K562 (cell line): ENCODE results near the gene ARL10. TPM values are rescaled to one million over a fixed set of nuclear protein-coding genes. Genes with fewer than 3 reads are reported as not detected.

ENCODE experiments used
- ATAC-seq: fragments of 200-7000 bp; cut with Tn5 transposase; 3 replicates; pipeline ENCODE4 v1.9.1; 2020; ENCODE audit warnings: moderate library complexity
- BruUV-seq: library from RNA; stranded (reverse); fragments of 400-500 nt; replicated peaks from 2 replicates; lab custom pipeline; 2021; lab: Mats Ljungman, UMichigan
- CTCF ChIA-PET: fragments of 300-600 bp; formaldehyde crosslinking; extraction: SDS; loops from one replicate; lab custom pipeline; 2021; ENCODE audit warnings: low intra/inter-chr PET ratio; lab: Yijun Ruan, JAX
- POLR2A ChIA-PET: fragments of 300-600, 350-650 bp; sonication (Branson Sonifier 250); formaldehyde crosslinking; extraction: SDS; loops from one replicate; lab custom pipeline; 2021; ENCODE audit warnings: antibody characterized with exemption, inconsistent platforms; lab: Yijun Ruan, JAX
- DNase-seq, 4 experiments: peaks; one replicate each; pipeline versions ENCODE4 v3.0.0 to v3.0.0-alpha.2; 2011 to 2018; ENCODE audit warnings: low spot score in 3 of 4, mixed read lengths in 3 of 4; ENCODE audit errors: extremely low read depth in 1 of 4
- FAIRE-seq: peaks from 2 replicates; lab custom pipeline; 2011; peaks lifted over from hg19 to GRCh38; lab: Jason Lieb, UNC
- H2AFZ ChIP-seq: 2 replicates; pipeline ENCODE4 v1.6.0; 2011; ENCODE audit warnings: low read depth, low read length, control low read depth, inconsistent platforms
- H3K27ac ChIP-seq: fragments of 200-600 bp; 3 replicates; pipeline ENCODE4 v1.8.0; 2011; ENCODE audit warnings: low read depth, mild to moderate bottlenecking, control low read depth, inconsistent platforms, low read length, moderate library complexity, mixed read lengths; ENCODE audit errors: extremely low read depth
- H3K27me3 ChIP-seq, 2 experiments: fragments of 300-600 bp in 1 of 2; 2 replicates in 1 of 2; 3 replicates in 1 of 2; pipeline versions ENCODE4 v1.6.0 to v1.8.0; 2011; ENCODE audit warnings: inconsistent platforms in 2 of 2, low read length in 2 of 2, mild to moderate bottlenecking in 1 of 2, mixed read lengths in 1 of 2, moderate library complexity in 1 of 2; ENCODE audit not compliant: control insufficient read depth in 2 of 2, insufficient read depth in 2 of 2
- H3K36me3 ChIP-seq: fragments of 300-600 bp; 3 replicates; pipeline ENCODE4 v1.8.0; 2011; ENCODE audit warnings: mild to moderate bottlenecking, low read length, inconsistent platforms; ENCODE audit not compliant: control insufficient read depth, insufficient read depth
- H3K4me1 ChIP-seq, 2 experiments: fragments of 200-600 bp in 1 of 2; replicated peaks in 1 of 2; 2 replicates in 1 of 2; 3 replicates in 1 of 2; pipeline versions ENCODE4 v1.5.1 to v1.8.0; 2011; ENCODE audit warnings: inconsistent platforms in 2 of 2, low read length in 2 of 2, mild to moderate bottlenecking in 1 of 2, mixed read lengths in 1 of 2, moderate library complexity in 1 of 2; ENCODE audit not compliant: control insufficient read depth in 2 of 2, insufficient read depth in 2 of 2
- H3K4me2 ChIP-seq: 2 replicates; pipeline ENCODE4 v1.6.1; 2011; ENCODE audit warnings: low read length, control low read depth, inconsistent platforms, mixed read lengths; ENCODE audit not compliant: insufficient read depth
- H3K4me3 ChIP-seq: fragments of 200-600 bp; sonication (generic), shearing (Covaris generic); 2 replicates; pipeline ENCODE4 v1.5.1; 2016; ENCODE audit warnings: control low read depth, inconsistent platforms
- H3K79me2 ChIP-seq: fragments of 200-600 bp; 3 replicates; pipeline ENCODE4 v1.8.0; 2011; ENCODE audit warnings: low read length, inconsistent platforms; ENCODE audit not compliant: control insufficient read depth, insufficient read depth
- H3K9ac ChIP-seq, 2 experiments: 2 replicates each; pipeline versions ENCODE4 v1.6.0 to v1.6.1; 2011; ENCODE audit warnings: low read depth in 2 of 2, low read length in 2 of 2, control low read depth in 1 of 2, inconsistent platforms in 1 of 2, mild to moderate bottlenecking in 1 of 2, mixed read lengths in 1 of 2; ENCODE audit not compliant: insufficient read depth in 1 of 2
- H3K9me1 ChIP-seq: one replicate; pipeline ENCODE4 v1.6.0; 2011; ENCODE audit warnings: inconsistent platforms, mild to moderate bottlenecking, low read length, moderate library complexity; ENCODE audit not compliant: control insufficient read depth, insufficient read depth
- H3K9me3 ChIP-seq: replicated peaks from 2 replicates; pipeline ENCODE4 v1.5.1; 2011; ENCODE audit warnings: low read depth, low read length, inconsistent platforms; ENCODE audit not compliant: control insufficient read depth, insufficient read depth
- H4K20me1 ChIP-seq: replicated peaks from 2 replicates; pipeline ENCODE4 v1.6.1; 2011; ENCODE audit warnings: low read length, inconsistent platforms, mixed read lengths; ENCODE audit not compliant: control insufficient read depth, insufficient read depth
- ARNT ChIP-seq, 2 experiments: fragments of 450-650 bp; IDR thresholded peaks; 2 replicates each; pipeline ENCODE4 v1.6.1; 2016; ENCODE audit warnings: mild to moderate bottlenecking in 1 of 2
- CBX3 ChIP-seq, 2 experiments: IDR thresholded peaks; 1 replicate in 1 of 2; 2 replicates in 1 of 2; pipeline ENCODE4 v1.6.1; 2012; ENCODE audit warnings: inconsistent platforms in 2 of 2, low read length in 2 of 2, borderline replicate concordance in 1 of 2, control low read depth in 1 of 2
- HDAC6 ChIP-seq: IDR thresholded peaks from 2 replicates; pipeline ENCODE4 v1.6.1; 2012; ENCODE audit warnings: low read depth, mild to moderate bottlenecking, control low read depth, inconsistent platforms, low read length, moderate library complexity
- HES1 ChIP-seq: fragments of 450-650 bp; IDR thresholded peaks from 2 replicates; pipeline ENCODE4 v1.6.1; 2016; ENCODE audit warnings: low read depth, mild to moderate bottlenecking, moderate library complexity
- IRF1 ChIP-seq: sonication (generic); formaldehyde crosslinking; IDR thresholded peaks from 2 replicates; pipeline ENCODE4 v1.8.0; 2022; ENCODE audit warnings: missing genetic modification reagents, mild to moderate bottlenecking, borderline replicate concordance
- RBBP5 ChIP-seq: fragments of 200-600 bp; sonication (generic); IDR thresholded peaks from 2 replicates; pipeline ENCODE4 v1.6.1; 2012; ENCODE audit warnings: borderline replicate concordance, mild to moderate bottlenecking, low read length, control low read depth, inconsistent platforms; ENCODE audit not compliant: insufficient read depth, poor library complexity, severe bottlenecking
- SIRT6 ChIP-seq: IDR thresholded peaks from one replicate; pipeline ENCODE4 v1.6.1; 2012; ENCODE audit warnings: low read depth, mild to moderate bottlenecking, control low read depth, inconsistent platforms, low read length, moderate library complexity
- SIX5 ChIP-seq, 2 experiments: IDR thresholded peaks; 2 replicates each; pipeline ENCODE4 v1.6.1; 2011; ENCODE audit warnings: low read length in 2 of 2, borderline replicate concordance in 1 of 2, low read depth in 1 of 2, mild to moderate bottlenecking in 1 of 2, moderate library complexity in 1 of 2; ENCODE audit not compliant: insufficient read depth in 1 of 2
- SMARCA4 ChIP-seq: fragments of 450-650 bp; IDR thresholded peaks from 2 replicates; pipeline ENCODE4 v1.6.1; 2016
- ZBTB9 ChIP-seq: fragments of 450-650 bp; formaldehyde crosslinking; IDR thresholded peaks from 2 replicates; pipeline ENCODE4 v1.4.0; 2020; ENCODE audit warnings: mild to moderate bottlenecking, moderate library complexity
- WGBS: fragments of 100-300 bp; shearing (Covaris generic); methylation state at CpG from one replicate; pipeline ENCODE4 v1.1.6; 2016; ENCODE audit warnings: low coverage, mixed read lengths; ENCODE audit not compliant: insufficient coverage; ENCODE audit errors: missing lambda C conversion rate; 5-methylcytosine and 5-hydroxymethylcytosine counted together
- in situ Hi-C: fragments of 300-500 bp; cut with MboI; formaldehyde crosslinking; loops from 4 replicates; pipeline ENCODE4 v1.15.0; 2018; ENCODE audit warnings: inconsistent platforms, mixed read lengths
- intact Hi-C: fragments of 100-400 bp; cut with micrococcal nuclease; formaldehyde crosslinking; loops from 2 replicates; pipeline ENCODE4 v1.14.2; 2022
- polyA plus RNA-seq, 8 experiments: library from polyadenylated mRNA; depleted of rRNA in 4 of 8; stranded (reverse) in 5 of 8; unstranded in 3 of 8; fragments of >200 nt; fragmentation: Nextera tagmentation in 2 of 8; fragmentation: Illumina TruSeq in 1 of 8; extraction: Ambion mirVana in 2 of 8; extraction: Trizol in 1 of 8; gene quantifications; 2 replicates each; pipeline versions ENCODE4 v1.2.1 to v1.2.3, GENCODE V29; 2011 to 2014; ENCODE audit warnings: inconsistent platforms in 1 of 8, missing spikeins in 1 of 8
- total RNA-seq, 7 experiments: library from RNA; depleted of rRNA in 6 of 7; stranded (reverse); fragments of >200 nt in 6 of 7; fragmentation: Illumina TruSeq in 2 of 7; extraction: Trizol in 2 of 7; gene quantifications; 2 replicates each; pipeline versions ENCODE4 v1.2.1 to v1.2.3, GENCODE V29; 2011 to 2021; ENCODE audit warnings: low replicate concordance in 1 of 7

The ARL10 gene
- total and polyA plus RNA-seq, 9 of the 15 experiments (the other 6 are each of a cell fraction or from before 2014, with no cell fraction given) = under 0.01 to 0.40 (median 0.34) TPM; not detected in 3

- no peaks in the 10 kb centered on the region for H3K27me3 ChIP-seq
- FAIRE-seq (no peak), DNase-seq (no peak), ATAC-seq (no peak)
- H2AFZ ChIP-seq = no peak overlapping the region
- no peak overlapping the region for H3K27ac ChIP-seq
- H3K4me2 ChIP-seq = no peak overlapping the region
- H3K36me3 ChIP-seq = peaks cover 94% of the 10 kb centered on the region
- H3K9ac ChIP-seq = no peak overlapping the region
- H3K9me1 ChIP-seq = peaks cover 3% of the 10 kb centered on the region
- H4K20me1 ChIP-seq = peaks cover 3% of the 10 kb centered on the region; the same call in 1 of the 2 replicates
- WGBS = 97% methylated on average over 5 of the region's 5 CpGs
- no TSS peak for BruUV-seq
- H3K79me2 ChIP-seq = peaks cover 29% of the 10 kb centered on the region
- H3K9me3 ChIP-seq = no peaks in the 10 kb centered on the region
- no peak overlapping the region for H3K4me3 ChIP-seq
- ChIA-PET POLR2A (interaction anchor here (1.2 to 2.2 kb wide), 3 partner anchors 9 to 11 kb away, joined by 4 to 23 read pairs (median 6); partner anchors contain the start of gene KIAA1191), CTCF (no interaction called here)
- H3K4me1 ChIP-seq = no peaks in the 10 kb centered on the region
- intact Hi-C loops = no loop called here
- in situ Hi-C loops = no loop called here
- TF ChIP-seq RBBP5 (no peak), HES1 (no peak), HDAC6 (no peak), IRF1 (CRISPR knock-in tag) (no peak), ARNT (IDR thresholded peaks at IDR 0.05) (no peak), SMARCA4 (no peak), CBX3 (IDR thresholded peaks at IDR 0.05; ENCODE audit: borderline replicate concordance in 1 of 2, low read length in 2 of 2) (no peak), SIX5 (IDR thresholded peaks at IDR 0.05; ENCODE audit: borderline replicate concordance in 1 of 2, insufficient read depth in 1 of 2, low read depth in 1 of 2, low read length in 2 of 2) (no peak), SIRT6 (no peak), ZBTB9 (CRISPR knock-in tag) (no peak)
Measured at GRCh38 chr5:176352116-176352878, 13.0 kb upstream of the ARL10 start.
